Right lobe of liver (tissue), 4 donors: ENCODE data around the gene CENATAC.

Experiments
- CTCF ChIP-seq, 4 donors: fragments of 200-600 bp in 3 of 4; fragments of 450-650 bp in 1 of 4; IDR thresholded peaks; one replicate each; pipeline versions ENCODE4 v1.5.1 to v1.8.0; 2016 to 2022; ENCODE audit warnings: antibody characterized with exemption in 4 of 4, mild to moderate bottlenecking in 2 of 4
- POLR2A ChIP-seq: fragments of 450-650 bp; IDR thresholded peaks from one replicate; pipeline ENCODE4 v1.6.1; 2017; ENCODE audit warnings: antibody characterized with exemption, mild to moderate bottlenecking
- donor health status: DM: no; HTN: no; CAD: no.
- donor health status: DM: no; HTN: no; CAD: no.
- donor health status: DM: no; HTN: yes; CAD: no.

- TF ChIP-seq CTCF (IDR thresholded peaks at IDR 0.05): no peak
- TF ChIP-seq POLR2A: no peak
Measured at GRCh38 chr11:119052163-119052814, 54.4 kb downstream of the CENATAC start.
